ENCODE results near the gene KCNIP4.
"Not testable (repeated sequence)": the region's sequence is repeated elsewhere in the genome, so short reads cannot be mapped to it uniquely, and the experiment has no call there.

KCNIP4 gene

DNA sequence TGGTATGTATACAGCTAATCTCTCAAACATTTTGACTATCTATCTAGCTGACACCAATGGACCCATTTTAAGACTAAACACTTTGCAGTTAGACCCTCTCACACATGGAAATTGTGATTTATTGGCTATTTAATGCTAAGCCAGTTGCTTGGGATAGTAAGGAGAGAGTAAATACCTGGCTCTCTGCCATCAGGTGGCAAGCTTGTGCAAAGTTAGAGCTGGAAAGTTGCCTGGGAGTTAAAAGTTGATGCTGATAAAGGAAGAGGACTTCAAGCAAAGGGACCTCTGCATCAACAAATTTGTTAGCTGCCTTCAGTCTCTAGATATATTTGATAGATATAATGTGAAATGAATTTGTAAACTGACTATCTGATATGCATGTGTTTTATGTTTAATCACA, 1187.2 kb downstream of the KCNIP4 start:
- no peak for DNase-seq (ENCODE audit: low read depth in 3 of 3)

DNA sequence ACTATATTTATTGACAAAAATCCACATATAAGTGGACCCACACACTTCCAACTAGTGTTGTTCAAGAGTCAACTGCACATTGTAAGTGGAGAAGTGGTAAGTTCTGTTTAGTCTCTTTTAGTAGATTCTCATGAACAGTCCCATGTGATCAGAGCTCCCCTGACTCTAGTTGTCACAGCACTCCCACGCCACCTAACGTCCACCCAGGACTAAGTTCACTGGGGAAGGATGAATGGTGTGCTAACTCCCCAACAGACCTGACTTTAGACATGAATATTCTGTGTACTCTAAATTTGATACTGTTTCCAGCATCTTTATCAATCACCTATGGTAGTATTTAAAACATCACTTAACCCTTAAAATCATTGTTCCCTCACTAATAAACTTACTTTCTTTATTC, 1188.5 kb downstream of the KCNIP4 start:
- DNase-seq (ENCODE audit: low read depth in 3 of 3) = no peak

GRCh38 chr4:20754036-20754435, 1194.5 kb downstream of the KCNIP4 start:
- DNase-seq (ENCODE audit: low read depth in 3 of 3) = no peak

DNA sequence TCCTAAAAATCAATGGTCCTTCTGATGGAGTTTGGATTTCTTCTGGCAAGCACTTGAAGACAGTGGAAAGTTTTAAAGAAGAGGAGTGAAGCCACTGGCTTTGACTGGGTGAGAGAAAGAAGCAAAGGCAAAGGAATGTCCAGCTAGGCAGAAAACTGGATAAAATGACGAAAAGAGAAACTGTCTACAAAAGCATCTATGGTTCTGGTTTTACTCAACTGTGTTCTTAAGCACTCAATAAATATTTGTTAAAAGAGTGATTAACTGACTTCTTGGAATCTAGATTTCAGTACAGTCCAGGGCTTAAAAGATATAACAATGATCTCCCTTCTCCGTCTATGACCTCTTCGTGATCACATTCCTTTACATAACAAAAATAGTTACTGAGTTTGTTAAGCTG, 1195.9 kb downstream of the KCNIP4 start:
- no peak for DNase-seq (ENCODE audit: low read depth in 3 of 3)

DNA sequence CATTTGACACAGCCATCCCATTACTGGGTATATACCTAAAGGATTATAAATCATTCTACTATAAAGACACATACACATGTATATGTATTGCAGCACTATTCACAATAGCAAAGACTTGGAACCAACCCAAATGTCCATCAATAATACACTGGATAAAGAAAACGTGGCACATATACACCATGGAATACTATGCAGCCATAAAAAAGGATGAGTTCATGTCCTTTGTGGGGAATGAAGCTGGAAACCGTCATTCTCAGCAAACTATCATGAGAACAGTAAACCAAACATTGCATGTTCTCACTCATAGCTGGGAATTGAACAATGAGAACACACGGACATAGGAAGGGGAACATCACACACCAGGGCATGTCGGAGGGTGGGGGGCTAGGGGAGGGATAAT, 1202.6 kb downstream of the KCNIP4 start:
- not testable (repeated sequence) for DNase-seq (ENCODE audit: low read depth in 3 of 3)

- no peak for DNase-seq (ENCODE audit: low read depth in 3 of 3)
These were observed 1212.6 kb downstream of the KCNIP4 start for GRCh38 chr4:20735931-20736330.

DNA sequence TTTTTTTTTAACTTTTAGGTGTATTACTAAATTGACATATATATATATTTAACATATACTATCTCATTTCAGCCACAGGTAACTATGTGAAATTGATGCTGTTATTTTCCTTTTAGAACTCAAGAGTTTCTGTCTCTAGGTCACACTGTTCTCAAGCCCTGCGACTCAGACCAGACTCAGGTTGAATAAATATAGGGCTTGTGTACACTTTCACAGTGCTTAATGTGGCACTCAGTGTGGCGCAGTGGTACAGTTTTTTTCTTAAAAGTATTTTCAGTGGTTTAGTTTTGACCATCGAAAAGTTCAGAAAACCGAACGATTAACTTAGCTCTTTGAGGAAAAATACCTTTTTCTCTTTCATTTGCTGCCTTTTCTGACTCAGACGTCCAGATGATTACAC, 1223.7 kb downstream of the KCNIP4 start:
- no peak for DNase-seq (ENCODE audit: low read depth in 3 of 3)

- DNase-seq (ENCODE audit: low read depth in 3 of 3) = no peak
These were observed 1225.1 kb downstream of the KCNIP4 start for GRCh38 chr4:20723463-20723862.

DNA sequence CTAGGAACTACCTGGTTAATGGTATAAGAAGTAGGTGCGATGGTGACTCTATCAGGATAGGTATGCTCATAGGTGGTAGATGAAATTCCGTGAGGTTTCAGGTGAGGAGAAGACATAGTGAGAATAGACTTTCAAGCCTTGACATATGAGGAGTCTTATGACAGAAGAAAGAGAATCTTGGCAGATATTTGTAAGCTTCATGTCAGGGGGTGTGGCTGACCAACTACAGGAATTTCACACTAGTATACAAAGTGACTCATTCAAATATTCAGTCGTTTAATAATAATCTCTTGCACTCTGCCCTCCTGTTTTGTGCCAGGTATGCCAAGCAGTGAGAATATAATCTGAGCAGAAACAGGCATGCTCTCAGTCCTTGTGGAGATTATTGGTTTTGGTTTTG, 1225.6 kb downstream of the KCNIP4 start:
- DNase-seq (ENCODE audit: low read depth in 3 of 3) = no peak

DNA sequence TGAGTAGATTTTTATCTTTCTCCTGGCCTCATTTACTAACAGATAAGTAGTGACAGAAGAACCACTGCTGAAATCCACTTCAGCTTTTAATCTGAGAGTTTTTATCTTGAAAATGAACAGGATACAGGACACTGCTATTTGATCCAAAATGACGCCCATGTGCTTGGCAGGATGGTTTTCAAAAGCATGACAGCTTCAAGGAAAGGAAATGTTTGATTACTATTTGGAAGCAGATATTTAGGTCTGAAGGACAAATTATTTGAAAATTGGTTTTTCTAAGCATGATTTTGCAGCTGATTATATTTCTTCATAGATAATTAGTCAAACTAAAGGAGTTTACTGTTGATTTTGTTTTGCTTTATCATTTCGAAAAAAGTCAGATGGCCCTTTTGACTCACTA, 1237.2 kb downstream of the KCNIP4 start:
- DNase-seq (ENCODE audit: low read depth in 3 of 3) = no peak

DNA sequence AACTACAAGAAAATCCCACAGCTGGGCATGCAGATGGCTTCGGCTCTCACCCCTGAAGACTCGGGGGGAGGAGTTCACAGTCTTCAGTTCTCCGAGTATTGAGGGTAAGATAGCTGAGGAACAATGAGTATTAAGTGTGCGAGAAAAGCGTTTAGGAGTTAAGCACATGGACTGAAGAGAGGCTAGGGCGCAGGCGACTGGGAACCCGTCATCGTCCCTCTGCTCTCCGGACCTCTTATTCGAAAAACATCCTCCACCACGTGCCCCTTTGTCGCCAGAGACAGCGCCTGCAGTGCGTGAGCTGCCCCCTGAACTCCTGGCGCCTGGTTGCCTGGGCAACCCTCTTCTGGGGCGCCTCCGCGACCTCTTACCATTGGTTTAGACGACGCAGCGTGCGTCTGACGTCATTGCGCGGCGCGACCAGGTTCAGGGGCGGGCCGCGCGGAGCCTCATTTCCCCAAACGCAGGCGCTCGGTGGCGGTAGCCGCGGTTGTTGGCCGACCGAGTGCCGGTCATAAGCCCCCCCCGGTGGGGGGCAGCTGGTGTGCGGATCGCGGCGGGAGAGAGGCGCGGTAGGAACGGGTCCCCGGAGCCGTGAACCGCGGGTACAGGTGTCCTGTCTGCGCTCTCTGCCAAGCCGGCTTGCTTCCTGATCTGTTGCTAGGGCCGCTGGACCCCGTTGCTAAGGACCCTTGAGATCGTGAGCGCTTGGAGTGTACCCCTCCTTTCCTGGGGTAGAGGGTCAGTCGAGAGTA, 1248.4 kb downstream of the KCNIP4 start, which contains the start of gene PACRGL:
Gene PACRGL (plus strand): TSS at position 452 of the 755 bp plus-strand sequence. CDS start 4,024 bp downstream, outside the sequence.
- DNase-seq (ENCODE audit: low read depth in 3 of 3) = peak; percentile 85 to 89 (median 88)

GRCh38 chr4:20698820-20699219, 1249.8 kb downstream of the KCNIP4 start:
- DNase-seq (ENCODE audit: low read depth in 3 of 3) = no peak

- DNase-seq (ENCODE audit: low read depth in 3 of 3) = no peak
These were observed 1250.2 kb downstream of the KCNIP4 start for GRCh38 chr4:20698382-20698781.

GRCh38 chr4:20696815-20697214, 1251.8 kb downstream of the KCNIP4 start:
- no peak for DNase-seq (ENCODE audit: low read depth in 3 of 3)

DNA sequence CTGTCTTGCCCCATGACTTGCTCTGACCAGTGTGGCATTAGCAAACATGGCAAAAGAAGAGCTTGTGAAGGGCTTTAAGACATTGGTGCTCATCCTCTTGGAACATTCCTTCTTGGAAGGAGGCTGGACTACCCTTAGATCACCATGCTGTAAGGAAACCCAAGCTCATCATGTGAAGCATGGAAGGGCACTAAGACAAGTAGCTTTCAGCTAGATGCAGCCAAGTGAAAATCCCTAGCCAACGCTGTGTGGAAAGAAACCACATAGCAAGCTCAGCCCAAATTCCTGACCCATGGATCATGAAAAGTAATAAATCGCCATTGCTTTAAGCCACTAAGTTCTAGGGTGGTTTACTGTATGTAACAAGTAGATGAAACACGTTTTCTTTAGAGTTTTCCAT, 1260.7 kb downstream of the KCNIP4 start:
- DNase-seq (ENCODE audit: low read depth in 3 of 3) = no peak

DNA sequence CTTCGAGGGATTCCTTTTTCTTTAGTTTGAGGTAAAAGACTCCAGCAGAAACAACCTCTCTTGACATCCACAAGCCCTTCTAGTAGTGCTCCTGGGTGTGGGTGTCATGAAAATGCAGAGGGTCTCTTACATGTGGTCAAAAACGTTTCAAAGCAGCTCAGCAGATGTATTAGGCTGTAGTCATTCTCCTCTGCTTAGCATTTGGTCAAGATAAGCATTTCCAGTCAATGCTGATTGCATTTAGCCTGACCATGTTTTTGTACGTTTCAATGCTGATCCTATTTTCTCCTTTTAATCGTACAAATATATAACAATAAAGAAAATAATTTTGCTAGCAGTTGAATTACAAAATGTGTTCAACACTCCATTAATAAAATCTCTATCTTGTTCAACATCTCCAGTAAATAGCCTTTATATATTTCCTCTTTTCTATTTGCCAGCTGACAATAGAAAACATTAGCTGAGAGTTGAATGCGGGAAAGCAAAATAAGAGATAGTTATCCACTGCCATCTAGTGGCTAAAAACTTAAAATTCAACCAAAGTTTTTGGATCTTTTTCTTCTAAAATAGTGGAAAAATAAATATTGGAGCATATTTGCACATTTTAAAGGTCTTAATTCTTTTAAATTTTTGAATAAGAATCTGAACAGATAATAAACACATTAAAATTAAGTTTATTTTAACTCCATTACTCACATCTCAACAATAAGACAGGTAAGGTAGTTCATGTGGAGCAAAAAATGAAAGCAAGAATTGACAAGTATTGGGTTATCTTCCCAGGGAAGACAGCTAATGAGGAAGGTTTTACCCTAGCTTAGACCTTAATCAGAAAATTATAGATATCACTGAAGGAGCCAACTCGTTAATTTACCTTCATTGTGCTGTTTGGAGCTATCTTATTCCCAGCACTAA, 1263.5 kb downstream of the KCNIP4 start:
- no peak for DNase-seq (ENCODE audit: low read depth in 3 of 3)

- no peak for DNase-seq (ENCODE audit: low read depth in 3 of 3)
These were observed 1264.8 kb downstream of the KCNIP4 start for GRCh38 chr4:20683766-20684165.

- no peak for DNase-seq (ENCODE audit: low read depth in 3 of 3)
These were observed 1265.7 kb downstream of the KCNIP4 start for GRCh38 chr4:20682853-20683252.

DNA sequence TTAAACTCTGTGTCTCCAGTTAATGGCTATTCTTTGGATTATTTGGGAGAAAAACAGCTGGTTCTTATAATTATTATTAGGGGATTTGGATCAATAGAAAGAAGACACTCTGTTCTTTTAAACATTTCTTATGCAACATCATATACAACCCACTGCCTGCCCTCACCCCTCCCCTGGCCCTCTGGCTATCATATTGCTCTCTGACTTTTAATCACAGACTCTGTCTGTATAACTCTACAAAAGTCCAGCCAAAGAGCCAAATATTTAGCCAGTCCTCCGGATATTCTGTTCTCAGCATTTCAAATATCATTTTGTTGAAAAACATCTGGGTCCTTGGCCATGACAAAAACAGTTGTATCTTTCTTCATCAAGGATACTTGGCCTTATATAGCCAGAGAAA, 1267.3 kb downstream of the KCNIP4 start:
- no peak for DNase-seq (ENCODE audit: low read depth in 3 of 3)

GRCh38 chr4:20680736-20681135, 1267.8 kb downstream of the KCNIP4 start:
- DNase-seq (ENCODE audit: low read depth in 3 of 3) = no peak

DNA sequence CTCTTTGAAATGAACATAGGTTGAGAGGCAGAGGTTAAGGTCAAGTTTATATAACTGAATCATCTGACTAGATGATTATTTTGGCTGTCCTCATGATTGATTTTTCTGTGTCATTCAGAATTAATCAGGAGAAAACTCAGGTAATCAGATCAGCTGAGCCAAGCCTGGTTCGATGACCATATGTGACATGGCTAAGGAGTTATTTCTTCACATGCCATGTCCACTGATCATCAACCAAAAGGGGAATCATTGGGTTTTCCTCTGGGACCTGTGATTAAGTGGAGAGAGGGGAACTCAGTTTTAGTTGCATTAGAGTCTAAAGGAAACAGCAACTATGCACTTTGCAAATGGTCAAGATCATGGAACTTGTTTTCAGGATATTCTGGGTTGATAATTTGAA, 1268.6 kb downstream of the KCNIP4 start:
- DNase-seq (ENCODE audit: low read depth in 3 of 3) = no peak

Data from stimulated activated CD4-positive, alpha-beta T cell treated with anti-CD3 and anti-CD28 coated beads, TNF-alpha, amount 100 ng/mL, for 4 hours (primary cell).